HCT116 (cell line): Measurements from ENCODE around the gene PAK1. TPM values are rescaled to one million over a fixed set of nuclear protein-coding genes. Genes with fewer than 3 reads are reported as not detected.

ENCODE experiments used
- ATAC-seq: fragments of 200-7000 bp; cut with Tn5 transposase; 2 replicates; pipeline ENCODE4 v1.9.1; 2020; ENCODE audit warnings: mild to moderate bottlenecking, moderate library complexity
- BruUV-seq: library from RNA; stranded (reverse); fragments of 400-500 nt; replicated peaks from 2 replicates; lab custom pipeline; 2021; lab: Mats Ljungman, UMichigan
- CTCF ChIA-PET: fragments of 300-600 bp; sonication (Branson Sonifier 250); formaldehyde crosslinking; loops from one replicate; lab custom pipeline; 2021; ENCODE audit warnings: antibody characterized with exemption; lab: Charles Lee
- POLR2A ChIA-PET: fragments of 300-600, 350-600 bp; sonication (Branson Sonifier 250); formaldehyde crosslinking; loops from one replicate; lab custom pipeline; 2021; ENCODE audit warnings: antibody characterized with exemption; lab: Charles Lee
- RAD21 ChIA-PET, 2 experiments: fragments of 300-600 bp; sonication (Branson Sonifier 250); formaldehyde crosslinking; loops; one replicate each; lab custom pipeline; 2023; ENCODE audit warnings: low total read pairs in 2 of 2; ENCODE audit not compliant: uncharacterized antibody in 2 of 2, unreplicated experiment in 2 of 2, low non-redundant PET in 1 of 2; lab: Charles Lee
- DNase-seq: peaks from one replicate; pipeline ENCODE4 v3.0.0-alpha.2; 2010; ENCODE audit warnings: low read depth, low spot score
- H2AFZ ChIP-seq: fragments of 200-600 bp; shearing (Covaris generic), sonication (generic); 2 replicates; pipeline ENCODE4 v1.6.1; 2017; ENCODE audit warnings: low read depth, mixed run types, mixed read lengths, antibody characterized with exemption, low read length; ENCODE audit not compliant: poor library complexity, severe bottlenecking
- H3K27ac ChIP-seq: 2 replicates; pipeline ENCODE4 v1.5.1; 2012; ENCODE audit warnings: low read depth, low read length
- H3K27me3 ChIP-seq: fragments of 200-600 bp; sonication (generic); 2 replicates; pipeline ENCODE4 v1.6.1; 2016; ENCODE audit warnings: mixed run types, low read length, mixed read lengths; ENCODE audit not compliant: insufficient read depth
- H3K36me3 ChIP-seq, 2 experiments: fragments of 200-500 bp in 1 of 2; fragments of 200-600 bp in 1 of 2; sonication (Bioruptor generic) in 1 of 2; sonication (generic) in 1 of 2; 2 replicates each; pipeline versions ENCODE4 v1.5.1 to v1.6.1; 2014 to 2016; ENCODE audit warnings: low read length in 2 of 2, inconsistent platforms in 1 of 2, mixed read lengths in 1 of 2, mixed run types in 1 of 2; ENCODE audit not compliant: insufficient read depth in 2 of 2, control insufficient read depth in 1 of 2
- H3K4me1 ChIP-seq, 2 experiments: fragments of 200-600 bp in 1 of 2; sonication (generic) in 1 of 2; 2 replicates each; pipeline versions ENCODE4 v1.5.1 to v1.6.1; 2012 to 2017; ENCODE audit warnings: low read length in 2 of 2, inconsistent platforms in 1 of 2, mild to moderate bottlenecking in 1 of 2, mixed read lengths in 1 of 2, mixed run types in 1 of 2, moderate library complexity in 1 of 2; ENCODE audit not compliant: insufficient read depth in 2 of 2, control insufficient read depth in 1 of 2
- H3K4me2 ChIP-seq: fragments of 200-600 bp; sonication (generic); 2 replicates; pipeline ENCODE4 v1.6.1; 2017; ENCODE audit warnings: mixed run types, low read length, mixed read lengths
- H3K4me3 ChIP-seq, 2 experiments: fragments of 200-600 bp in 1 of 2; sonication (generic) in 1 of 2; replicated peaks in 1 of 2; 2 replicates each; pipeline ENCODE4 v1.5.1; 2011 to 2016; ENCODE audit warnings: low read length in 2 of 2, control low read depth in 1 of 2, low read depth in 1 of 2, mild to moderate bottlenecking in 1 of 2, mixed read lengths in 1 of 2, mixed run types in 1 of 2
- H3K79me2 ChIP-seq: fragments of 200-600 bp; sonication (generic); 2 replicates; pipeline ENCODE4 v1.6.1; 2017; ENCODE audit warnings: mild to moderate bottlenecking, mixed run types, low read length, moderate library complexity, mixed read lengths; ENCODE audit not compliant: insufficient read depth
- H3K9ac ChIP-seq: fragments of 200-600 bp; sonication (generic); 2 replicates; pipeline ENCODE4 v1.6.1; 2016; ENCODE audit warnings: low read length, mixed read lengths
- H3K9me2 ChIP-seq: fragments of 200-600 bp; sonication (generic), shearing (Covaris generic); 2 replicates; pipeline ENCODE4 v1.6.1; 2017; ENCODE audit warnings: mixed run types, mild to moderate bottlenecking, moderate library complexity; ENCODE audit not compliant: insufficient read depth
- H3K9me3 ChIP-seq, 2 experiments: fragments of 200-500 bp in 1 of 2; fragments of 200-600 bp in 1 of 2; sonication (Bioruptor generic) in 1 of 2; sonication (generic) in 1 of 2; 2 replicates each; pipeline ENCODE4 v1.6.1; 2014 to 2017; ENCODE audit warnings: low read length in 2 of 2, mixed read lengths in 2 of 2, inconsistent platforms in 1 of 2, low read depth in 1 of 2, mild to moderate bottlenecking in 1 of 2, mixed run types in 1 of 2, moderate library complexity in 1 of 2; ENCODE audit not compliant: control insufficient read depth in 1 of 2, insufficient read depth in 1 of 2
- H4K20me1 ChIP-seq: fragments of 200-600 bp; sonication (generic), shearing (Covaris generic); 2 replicates; pipeline ENCODE4 v1.6.1; 2017; ENCODE audit warnings: mixed run types, mild to moderate bottlenecking, moderate library complexity; ENCODE audit not compliant: insufficient read depth
- ATF3 ChIP-seq: IDR thresholded peaks from 2 replicates; pipeline ENCODE4 v1.6.1; 2012
- CEBPB ChIP-seq: IDR thresholded peaks from 2 replicates; pipeline ENCODE4 v1.6.1; 2012; ENCODE audit warnings: low read depth
- CTCF ChIP-seq, 3 experiments: fragments of 200-600 bp in 1 of 3; sonication (generic) in 1 of 3; IDR thresholded peaks in 2 of 3; conservative IDR thresholded peaks in 1 of 3; 2 replicates each; pipeline ENCODE4 v1.5.1; 2012 to 2017; ENCODE audit warnings: low read depth in 2 of 3, low read length in 2 of 3, antibody characterized with exemption in 1 of 3, borderline replicate concordance in 1 of 3, control low read depth in 1 of 3, mild to moderate bottlenecking in 1 of 3, mixed read lengths in 1 of 3, mixed run types in 1 of 3, moderate library complexity in 1 of 3; ENCODE audit not compliant: insufficient read depth in 1 of 3
- ELF1 ChIP-seq: IDR thresholded peaks from 2 replicates; pipeline ENCODE4 v1.6.1; 2012; ENCODE audit warnings: low read depth, borderline replicate concordance
- EZH2phosphoT487 ChIP-seq: fragments of 200-600 bp; IDR thresholded peaks from 2 replicates; pipeline ENCODE4 v1.6.1; 2018; ENCODE audit warnings: antibody characterized with exemption, borderline replicate concordance
- JUND ChIP-seq: IDR thresholded peaks from 2 replicates; pipeline ENCODE4 v1.6.1; 2012
- MAX ChIP-seq: IDR thresholded peaks from 2 replicates; pipeline ENCODE4 v1.6.1; 2012
- POLR2A ChIP-seq: IDR thresholded peaks from 2 replicates; pipeline ENCODE4 v1.7.0; 2011; ENCODE audit warnings: borderline replicate concordance; ENCODE audit not compliant: insufficient read depth, insufficient read length; ENCODE audit errors: extremely low read depth
- POLR2AphosphoS5 ChIP-seq: IDR thresholded peaks from 2 replicates; pipeline ENCODE4 v1.6.1; 2011; ENCODE audit warnings: mild to moderate bottlenecking, low read depth, low read length, moderate library complexity
- RAD21 ChIP-seq: IDR thresholded peaks from 2 replicates; pipeline ENCODE4 v1.6.1; 2012; ENCODE audit warnings: low read depth, mild to moderate bottlenecking
- REST ChIP-seq: IDR thresholded peaks from 2 replicates; pipeline ENCODE4 v1.6.1; 2012; ENCODE audit warnings: low read depth
- SIN3A ChIP-seq: IDR thresholded peaks from 2 replicates; pipeline ENCODE4 v1.6.1; 2012; ENCODE audit warnings: low read depth
- SP1 ChIP-seq: IDR thresholded peaks from 2 replicates; pipeline ENCODE4 v1.6.1; 2012; ENCODE audit warnings: low read depth
- SRF ChIP-seq: IDR thresholded peaks from 2 replicates; pipeline ENCODE4 v1.6.1; 2012; ENCODE audit warnings: low read depth
- TCF7L2 ChIP-seq: IDR thresholded peaks from 2 replicates; pipeline ENCODE4 v1.7.0; 2011; ENCODE audit warnings: borderline replicate concordance, inconsistent platforms; ENCODE audit not compliant: insufficient read depth, insufficient read length; ENCODE audit errors: extremely low read depth
- YY1 ChIP-seq: IDR thresholded peaks from 2 replicates; pipeline ENCODE4 v1.6.1; 2011; ENCODE audit warnings: low read length, low read depth, moderate library complexity, mild to moderate bottlenecking; ENCODE audit not compliant: insufficient replicate concordance; ENCODE audit errors: extremely low read depth
- ZBTB33 ChIP-seq: IDR thresholded peaks from 2 replicates; pipeline ENCODE4 v1.6.1; 2011; ENCODE audit warnings: mild to moderate bottlenecking, low read length, moderate library complexity; ENCODE audit not compliant: insufficient replicate concordance; ENCODE audit errors: extremely low read depth
- ZFX ChIP-seq: fragments of 450-650 bp; IDR thresholded peaks from 2 replicates; pipeline ENCODE4 v1.6.1; 2017
- intact Hi-C: fragments of 100-400 bp; cut with micrococcal nuclease; formaldehyde crosslinking; loops from 2 replicates; pipeline ENCODE4 v1.10.0; 2022
- total RNA-seq: library from RNA; stranded (reverse); gene quantifications from one replicate; pipeline ENCODE4 v1.2.1, GENCODE V29; 2021; ENCODE audit not compliant: unreplicated experiment

Gene PAK1
- total RNA-seq, 1 experiment from 2014 or later, result 56.1 TPM

GRCh38 chr11:77407613-77408012, 66.3 kb downstream of the PAK1 start (continued):
- peak; percentile 39; the same call in 1 of the 2 replicates for TF ChIP-seq SRF
- no peak for TF ChIP-seq CEBPB
- no peak for TF ChIP-seq POLR2A

GRCh38 chr11:77406396-77406795, 67.5 kb downstream of the PAK1 start:
- ChIA-PET CTCF (interaction anchor here (1.8 kb wide), 1 partner anchor 142 kb away, joined by 4 read pairs; no protein-coding TSS in a partner anchor), POLR2A (no interaction called here), RAD21 (no interaction called here)
- Histone ChIP-seq H3K4me1 (peaks cover 8 to 39% of the 10 kb centered on the region in 2 experiments; a peak in 3 of 4 replicates), H3K4me3 (no peak overlapping the region), H2AFZ (no peak overlapping the region), H3K27ac (no peak overlapping the region), H3K9me2 (no peaks in the 10 kb centered on the region), H3K27me3 (no peaks in the 10 kb centered on the region), H4K20me1 (no peaks in the 10 kb centered on the region), H3K36me3 (no peaks in the 10 kb centered on the region), H3K9ac (no peak overlapping the region), H3K9me3 (no peaks in the 10 kb centered on the region), H3K4me2 (no peak overlapping the region), H3K79me2 (peaks cover 71% of the 10 kb centered on the region)
- intact Hi-C loops, result no loop called here
- DNase-seq (no peak), ATAC-seq (no peak)
- BruUV-seq, result no TSS peak
- no peak for TF ChIP-seq SP1
- no peak for TF ChIP-seq YY1
- no peak for TF ChIP-seq JUND
- TF ChIP-seq EZH2phosphoT487, result no peak
- no peak for TF ChIP-seq RAD21
- TF ChIP-seq ELF1, result no peak
- TF ChIP-seq SIN3A, result no peak
- no peak for TF ChIP-seq ZFX
- no peak for TF ChIP-seq ZBTB33
- no peak for TF ChIP-seq TCF7L2
- TF ChIP-seq SRF, result no peak
- no peak for TF ChIP-seq ATF3
- TF ChIP-seq REST, result no peak
- TF ChIP-seq CTCF (IDR thresholded peaks at IDR 0.05 in 2 of 3, conservative IDR thresholded peaks at IDR 0.05 in 1 of 3; ENCODE audit: borderline replicate concordance in 1 of 3, insufficient read depth in 1 of 3, low read depth in 2 of 3, low read length in 2 of 3), result no peak
- TF ChIP-seq POLR2A, result no peak
- TF ChIP-seq POLR2AphosphoS5, result no peak
- TF ChIP-seq MAX, result no peak
